Measurements from ENCODE around the gene CBX1.
A peak's percentile ranks its signal among the peaks of the same experiment; 100 is the strongest.
"Not testable (repeated sequence)": the region's sequence is repeated elsewhere in the genome, so short reads cannot be mapped to it uniquely, and the experiment has no call there.

Gene CBX1

DNA sequence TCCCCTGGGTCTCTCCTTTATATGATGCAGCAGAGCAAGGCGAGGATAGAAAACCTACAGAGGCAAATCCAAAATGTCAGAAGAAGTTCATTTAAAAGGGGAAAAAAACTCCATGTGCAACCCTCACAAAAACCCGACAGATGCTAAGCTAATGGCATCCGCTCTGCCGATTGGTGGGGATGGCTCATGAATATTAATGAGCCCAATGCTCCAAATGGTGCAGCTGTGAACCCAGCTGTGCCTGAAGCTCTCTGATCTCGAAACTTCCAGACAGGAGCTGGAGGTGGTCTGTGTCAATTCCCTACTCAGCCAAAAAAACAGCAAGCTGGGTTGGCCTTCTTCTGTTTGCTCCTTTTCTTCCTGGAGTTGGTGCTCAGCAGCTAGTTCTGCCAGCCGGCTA, 21.8 kb upstream of the CBX1 start:
- DNase-seq (ENCODE audit: low read depth) = no peak

GRCh38 chr17:48122665-48123045, 21.4 kb upstream of the CBX1 start:
- DNase-seq (ENCODE audit: low read depth) = no peak

- DNase-seq (ENCODE audit: low read depth) = no peak
These were observed 20.8 kb upstream of the CBX1 start for GRCh38 chr17:48121923-48122664.

- DNase-seq (ENCODE audit: low read depth) = no peak
These were observed 12.0 kb upstream of the CBX1 start for GRCh38 chr17:48113201-48113676.

- DNase-seq (ENCODE audit: low read depth) = no peak
These were observed 10.6 kb upstream of the CBX1 start for GRCh38 chr17:48111937-48112241.

GRCh38 chr17:48110761-48111160, 9.5 kb upstream of the CBX1 start:
- DNase-seq (ENCODE audit: low read depth) = no peak

GRCh38 chr17:48107137-48108055, 6.1 kb upstream of the CBX1 start, which contains the start of gene SNX11:
SNX11 (plus strand) TSS chr17:48107766; CDS start chr17:48112044, 4,278 bp downstream.
- DNase-seq (ENCODE audit: low read depth) = peak; percentile 40

- DNase-seq (ENCODE audit: low read depth) = no peak
These were observed 5.5 kb upstream of the CBX1 start for GRCh38 chr17:48106802-48107136.

DNA sequence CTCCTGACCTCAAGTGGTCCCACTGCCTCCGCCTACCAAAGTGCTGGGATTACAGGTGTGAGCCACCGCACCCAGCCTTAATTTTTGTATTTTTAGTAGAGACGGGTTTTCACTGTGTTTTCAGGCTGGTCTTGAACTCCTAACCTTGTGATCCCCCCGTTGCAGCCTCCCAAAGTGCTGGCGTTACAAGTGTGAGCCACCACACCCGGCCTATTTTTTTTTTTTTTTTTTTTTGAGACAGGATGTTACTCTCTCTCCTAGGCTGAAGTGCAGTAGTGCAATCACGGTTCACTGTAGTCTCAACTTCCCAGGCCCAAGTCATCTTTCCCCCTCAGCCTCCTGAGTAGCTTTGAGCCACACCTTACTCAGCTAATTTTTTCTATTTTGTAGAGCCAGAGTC, 3.2 kb upstream of the CBX1 start:
- no peak for DNase-seq (ENCODE audit: low read depth)

- no peak for DNase-seq (ENCODE audit: low read depth)
These were observed 1.8 kb upstream of the CBX1 start for GRCh38 chr17:48102798-48103715.

GRCh38 chr17:48102043-48102750, 919 bp upstream of the CBX1 start:
- DNase-seq (ENCODE audit: low read depth) = no peak

- DNase-seq (ENCODE audit: low read depth) = no peak
These were observed 677 bp downstream of the CBX1 start for GRCh38 chr17:48100591-48101011.

GRCh38 chr17:48100160-48100559, 1.1 kb downstream of the CBX1 start:
- DNase-seq (ENCODE audit: low read depth) = peak; percentile 36

DNA sequence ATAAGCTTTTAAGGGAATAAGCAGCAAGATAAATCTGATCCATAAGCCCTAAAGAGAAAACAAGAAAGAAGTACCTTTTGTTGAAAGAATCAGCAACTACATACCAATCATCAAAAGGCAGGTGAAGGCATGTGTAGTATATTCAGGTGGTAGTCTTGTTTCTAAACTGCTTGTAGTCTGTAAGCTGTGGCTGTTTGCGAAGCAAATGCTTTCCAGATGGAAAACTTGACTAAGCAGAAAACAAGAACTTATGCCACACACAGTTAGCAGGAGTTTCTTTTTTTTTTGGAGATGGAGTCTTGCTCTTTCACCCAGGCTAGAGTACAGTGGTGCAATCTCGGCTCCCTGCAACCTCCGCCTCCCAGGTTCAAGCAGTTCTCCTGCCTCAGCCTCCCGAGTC, 5.7 kb downstream of the CBX1 start:
- no peak for DNase-seq (ENCODE audit: low read depth)

- DNase-seq (ENCODE audit: low read depth) = no peak
These were observed 7.8 kb downstream of the CBX1 start for GRCh38 chr17:48093341-48094045.

GRCh38 chr17:48084932-48085331, 16.3 kb downstream of the CBX1 start:
- DNase-seq (ENCODE audit: low read depth) = no peak

DNA sequence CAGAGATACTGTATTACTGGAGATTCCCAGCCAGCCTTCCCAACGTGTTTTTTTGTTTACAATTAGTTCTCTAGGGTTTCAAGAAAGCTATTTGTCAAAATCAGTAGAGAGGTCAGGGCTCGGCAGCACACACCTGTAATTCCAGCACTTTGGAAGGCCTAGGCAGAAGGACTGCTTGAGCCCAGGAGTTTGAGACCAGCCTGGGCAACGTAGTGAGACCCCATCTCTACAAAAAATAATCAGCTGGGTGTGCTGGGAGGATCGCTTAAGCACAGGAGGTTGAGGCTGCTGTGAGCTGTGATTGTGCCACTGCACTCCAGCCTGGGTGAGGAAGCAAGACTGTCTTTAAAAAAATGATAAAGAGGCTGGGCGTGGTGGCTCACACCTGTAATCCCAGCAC, 19.4 kb downstream of the CBX1 start:
- no peak for DNase-seq (ENCODE audit: low read depth)

DNA sequence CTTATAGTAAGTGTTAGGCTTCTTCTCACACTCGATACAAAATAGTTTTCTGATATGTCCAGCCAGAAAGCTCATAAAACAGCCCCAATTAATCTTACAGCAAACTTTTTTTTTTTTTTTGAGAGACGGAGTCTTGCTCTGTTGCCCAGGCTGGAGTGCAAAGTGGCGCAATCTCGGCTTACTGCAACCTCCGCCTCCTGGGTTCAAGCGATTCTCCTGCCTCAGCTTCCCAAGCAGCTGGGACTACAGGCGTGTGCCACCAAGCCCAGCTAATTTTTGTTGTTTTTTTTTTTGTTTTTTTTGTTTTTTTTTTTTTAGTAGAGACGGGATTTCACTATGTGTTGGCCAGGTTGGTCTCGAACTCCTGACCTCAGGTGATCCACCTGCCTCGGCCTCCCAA, 24.1 kb downstream of the CBX1 start:
- DNase-seq (ENCODE audit: low read depth) = not testable (repeated sequence)

GRCh38 chr17:48074322-48075081, 26.8 kb downstream of the CBX1 start:
- DNase-seq (ENCODE audit: low read depth) = peak; percentile 52

DNA sequence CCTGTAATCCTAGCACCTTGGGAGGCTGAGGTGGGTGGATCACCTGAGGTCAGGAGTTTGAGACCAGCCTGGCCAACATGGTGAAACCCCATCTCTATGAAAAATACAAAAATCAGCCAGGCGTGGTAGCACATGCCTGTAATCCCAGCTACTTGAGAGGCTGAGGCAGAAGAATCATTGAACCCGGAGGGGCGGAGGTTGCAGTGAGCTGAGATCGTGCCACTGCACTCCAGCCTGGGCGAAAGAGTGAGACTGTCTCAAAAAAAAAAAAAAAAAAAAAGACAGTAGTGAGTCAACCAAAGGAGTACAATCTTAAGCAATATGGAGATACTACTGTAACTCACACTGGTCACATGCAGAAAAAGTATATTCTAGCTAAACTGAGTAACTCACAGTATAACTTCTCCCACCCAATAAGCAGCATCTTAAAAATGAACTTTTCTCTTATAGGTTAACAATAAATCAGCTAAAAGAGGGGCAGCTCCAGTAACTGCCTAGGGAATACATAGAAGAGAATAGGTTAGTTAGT, 27.6 kb downstream of the CBX1 start:
- not testable (repeated sequence) for DNase-seq (ENCODE audit: low read depth)

Data from GM04503 (cell line).